HCT116 (cell line): ENCODE measurements around the gene WNT2. TPM values are rescaled to one million over a fixed set of nuclear protein-coding genes. Genes with fewer than 3 reads are reported as not detected.

Experiments used
- ATAC-seq: fragments of 200-7000 bp; cut with Tn5 transposase; 2 replicates; pipeline ENCODE4 v1.9.1; 2020; ENCODE audit warnings: mild to moderate bottlenecking, moderate library complexity
- BruUV-seq: library from RNA; stranded (reverse); fragments of 400-500 nt; replicated peaks from 2 replicates; lab custom pipeline; 2021; lab: Mats Ljungman, UMichigan
- CTCF ChIA-PET: fragments of 300-600 bp; sonication (Branson Sonifier 250); formaldehyde crosslinking; loops from one replicate; lab custom pipeline; 2021; ENCODE audit warnings: antibody characterized with exemption; lab: Charles Lee
- POLR2A ChIA-PET: fragments of 300-600, 350-600 bp; sonication (Branson Sonifier 250); formaldehyde crosslinking; loops from one replicate; lab custom pipeline; 2021; ENCODE audit warnings: antibody characterized with exemption; lab: Charles Lee
- RAD21 ChIA-PET, 2 experiments: fragments of 300-600 bp; sonication (Branson Sonifier 250); formaldehyde crosslinking; loops; one replicate each; lab custom pipeline; 2023; ENCODE audit warnings: low total read pairs in 2 of 2; ENCODE audit not compliant: uncharacterized antibody in 2 of 2, unreplicated experiment in 2 of 2, low non-redundant PET in 1 of 2; lab: Charles Lee
- DNase-seq: peaks from one replicate; pipeline ENCODE4 v3.0.0-alpha.2; 2010; ENCODE audit warnings: low read depth, low spot score
- H2AFZ ChIP-seq: fragments of 200-600 bp; shearing (Covaris generic), sonication (generic); 2 replicates; pipeline ENCODE4 v1.6.1; 2017; ENCODE audit warnings: low read depth, mixed run types, mixed read lengths, antibody characterized with exemption, low read length; ENCODE audit not compliant: poor library complexity, severe bottlenecking
- H3K27ac ChIP-seq: 2 replicates; pipeline ENCODE4 v1.5.1; 2012; ENCODE audit warnings: low read depth, low read length
- H3K27me3 ChIP-seq: fragments of 200-600 bp; sonication (generic); 2 replicates; pipeline ENCODE4 v1.6.1; 2016; ENCODE audit warnings: mixed run types, low read length, mixed read lengths; ENCODE audit not compliant: insufficient read depth
- H3K36me3 ChIP-seq, 2 experiments: fragments of 200-500 bp in 1 of 2; fragments of 200-600 bp in 1 of 2; sonication (Bioruptor generic) in 1 of 2; sonication (generic) in 1 of 2; 2 replicates each; pipeline versions ENCODE4 v1.5.1 to v1.6.1; 2014 to 2016; ENCODE audit warnings: low read length in 2 of 2, inconsistent platforms in 1 of 2, mixed read lengths in 1 of 2, mixed run types in 1 of 2; ENCODE audit not compliant: insufficient read depth in 2 of 2, control insufficient read depth in 1 of 2
- H3K4me1 ChIP-seq, 2 experiments: fragments of 200-600 bp in 1 of 2; sonication (generic) in 1 of 2; 2 replicates each; pipeline versions ENCODE4 v1.5.1 to v1.6.1; 2012 to 2017; ENCODE audit warnings: low read length in 2 of 2, inconsistent platforms in 1 of 2, mild to moderate bottlenecking in 1 of 2, mixed read lengths in 1 of 2, mixed run types in 1 of 2, moderate library complexity in 1 of 2; ENCODE audit not compliant: insufficient read depth in 2 of 2, control insufficient read depth in 1 of 2
- H3K4me2 ChIP-seq: fragments of 200-600 bp; sonication (generic); 2 replicates; pipeline ENCODE4 v1.6.1; 2017; ENCODE audit warnings: mixed run types, low read length, mixed read lengths
- H3K4me3 ChIP-seq, 2 experiments: fragments of 200-600 bp in 1 of 2; sonication (generic) in 1 of 2; replicated peaks in 1 of 2; 2 replicates each; pipeline ENCODE4 v1.5.1; 2011 to 2016; ENCODE audit warnings: low read length in 2 of 2, control low read depth in 1 of 2, low read depth in 1 of 2, mild to moderate bottlenecking in 1 of 2, mixed read lengths in 1 of 2, mixed run types in 1 of 2
- H3K79me2 ChIP-seq: fragments of 200-600 bp; sonication (generic); 2 replicates; pipeline ENCODE4 v1.6.1; 2017; ENCODE audit warnings: mild to moderate bottlenecking, mixed run types, low read length, moderate library complexity, mixed read lengths; ENCODE audit not compliant: insufficient read depth
- H3K9ac ChIP-seq: fragments of 200-600 bp; sonication (generic); 2 replicates; pipeline ENCODE4 v1.6.1; 2016; ENCODE audit warnings: low read length, mixed read lengths
- H3K9me2 ChIP-seq: fragments of 200-600 bp; sonication (generic), shearing (Covaris generic); 2 replicates; pipeline ENCODE4 v1.6.1; 2017; ENCODE audit warnings: mixed run types, mild to moderate bottlenecking, moderate library complexity; ENCODE audit not compliant: insufficient read depth
- H3K9me3 ChIP-seq, 2 experiments: fragments of 200-500 bp in 1 of 2; fragments of 200-600 bp in 1 of 2; sonication (Bioruptor generic) in 1 of 2; sonication (generic) in 1 of 2; 2 replicates each; pipeline ENCODE4 v1.6.1; 2014 to 2017; ENCODE audit warnings: low read length in 2 of 2, mixed read lengths in 2 of 2, inconsistent platforms in 1 of 2, low read depth in 1 of 2, mild to moderate bottlenecking in 1 of 2, mixed run types in 1 of 2, moderate library complexity in 1 of 2; ENCODE audit not compliant: control insufficient read depth in 1 of 2, insufficient read depth in 1 of 2
- H4K20me1 ChIP-seq: fragments of 200-600 bp; sonication (generic), shearing (Covaris generic); 2 replicates; pipeline ENCODE4 v1.6.1; 2017; ENCODE audit warnings: mixed run types, mild to moderate bottlenecking, moderate library complexity; ENCODE audit not compliant: insufficient read depth
- CBX3 ChIP-seq: IDR thresholded peaks from 2 replicates; pipeline ENCODE4 v1.6.1; 2012; ENCODE audit warnings: low read depth
- CTCF ChIP-seq, 3 experiments: fragments of 200-600 bp in 1 of 3; sonication (generic) in 1 of 3; IDR thresholded peaks in 2 of 3; conservative IDR thresholded peaks in 1 of 3; 2 replicates each; pipeline ENCODE4 v1.5.1; 2012 to 2017; ENCODE audit warnings: low read depth in 2 of 3, low read length in 2 of 3, antibody characterized with exemption in 1 of 3, borderline replicate concordance in 1 of 3, control low read depth in 1 of 3, mild to moderate bottlenecking in 1 of 3, mixed read lengths in 1 of 3, mixed run types in 1 of 3, moderate library complexity in 1 of 3; ENCODE audit not compliant: insufficient read depth in 1 of 3
- JUND ChIP-seq: IDR thresholded peaks from 2 replicates; pipeline ENCODE4 v1.6.1; 2012
- POLR2AphosphoS5 ChIP-seq: IDR thresholded peaks from 2 replicates; pipeline ENCODE4 v1.6.1; 2011; ENCODE audit warnings: mild to moderate bottlenecking, low read depth, low read length, moderate library complexity
- SP1 ChIP-seq: IDR thresholded peaks from 2 replicates; pipeline ENCODE4 v1.6.1; 2012; ENCODE audit warnings: low read depth
- YY1 ChIP-seq: IDR thresholded peaks from 2 replicates; pipeline ENCODE4 v1.6.1; 2011; ENCODE audit warnings: low read length, low read depth, moderate library complexity, mild to moderate bottlenecking; ENCODE audit not compliant: insufficient replicate concordance; ENCODE audit errors: extremely low read depth
- intact Hi-C: fragments of 100-400 bp; cut with micrococcal nuclease; formaldehyde crosslinking; loops from 2 replicates; pipeline ENCODE4 v1.10.0; 2022
- total RNA-seq: library from RNA; stranded (reverse); gene quantifications from one replicate; pipeline ENCODE4 v1.2.1, GENCODE V29; 2021; ENCODE audit not compliant: unreplicated experiment
- TF ChIP-seq, protein P1 (sequence below): IDR thresholded peaks from 2 replicates; pipeline ENCODE4 v1.6.1; 2011; ENCODE audit warnings: mild to moderate bottlenecking, low read length, moderate library complexity; ENCODE audit not compliant: insufficient replicate concordance; ENCODE audit errors: extremely low read depth

WNT2 gene
- total RNA-seq, 1 experiment from 2014 or later = 0.12 TPM

DNA sequence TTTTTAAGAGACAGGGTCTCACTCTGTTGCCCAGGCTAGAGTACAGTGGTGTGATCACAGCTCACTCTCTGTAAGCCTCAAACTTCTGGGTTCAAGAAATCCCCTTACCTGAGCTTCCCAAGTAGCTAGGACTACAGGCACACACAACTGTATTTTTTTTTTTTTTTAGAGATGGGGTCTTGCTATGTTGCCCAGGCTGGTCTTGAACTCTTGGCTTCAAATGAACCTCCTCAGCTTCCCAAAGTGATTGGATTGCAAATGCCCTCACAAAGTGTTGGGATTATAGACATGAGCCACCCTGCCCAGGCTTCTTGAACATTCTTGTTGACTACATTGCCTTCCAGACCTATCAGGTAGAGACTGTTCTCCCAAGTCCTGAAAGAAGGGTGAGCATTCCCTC, 72.6 kb downstream of the WNT2 start:
- H3K4me1 ChIP-seq = no peaks in the 10 kb centered on the region
- POLR2A ChIA-PET = no interaction called here
- H3K4me3 ChIP-seq = no peak overlapping the region
- no peak overlapping the region for H3K9ac ChIP-seq
- BruUV-seq = no TSS peak
- H2AFZ ChIP-seq = no peak overlapping the region
- H3K79me2 ChIP-seq = no peaks in the 10 kb centered on the region
- DNase-seq (no peak), ATAC-seq (no peak)
- intact Hi-C loops = no loop called here
- CTCF ChIA-PET = interaction anchor here (1.7 kb wide), 1 partner anchor 38 kb away, joined by 4 read pairs; no protein-coding TSS in a partner anchor
- no peak for TF ChIP-seq POLR2AphosphoS5
- TF ChIP-seq, protein P1, sequence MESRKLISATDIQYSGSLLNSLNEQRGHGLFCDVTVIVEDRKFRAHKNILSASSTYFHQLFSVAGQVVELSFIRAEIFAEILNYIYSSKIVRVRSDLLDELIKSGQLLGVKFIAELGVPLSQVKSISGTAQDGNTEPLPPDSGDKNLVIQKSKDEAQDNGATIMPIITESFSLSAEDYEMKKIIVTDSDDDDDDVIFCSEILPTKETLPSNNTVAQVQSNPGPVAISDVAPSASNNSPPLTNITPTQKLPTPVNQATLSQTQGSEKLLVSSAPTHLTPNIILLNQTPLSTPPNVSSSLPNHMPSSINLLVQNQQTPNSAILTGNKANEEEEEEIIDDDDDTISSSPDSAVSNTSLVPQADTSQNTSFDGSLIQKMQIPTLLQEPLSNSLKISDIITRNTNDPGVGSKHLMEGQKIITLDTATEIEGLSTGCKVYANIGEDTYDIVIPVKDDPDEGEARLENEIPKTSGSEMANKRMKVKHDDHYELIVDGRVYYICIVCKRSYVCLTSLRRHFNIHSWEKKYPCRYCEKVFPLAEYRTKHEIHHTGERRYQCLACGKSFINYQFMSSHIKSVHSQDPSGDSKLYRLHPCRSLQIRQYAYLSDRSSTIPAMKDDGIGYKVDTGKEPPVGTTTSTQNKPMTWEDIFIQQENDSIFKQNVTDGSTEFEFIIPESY = no peak
- no peak for TF ChIP-seq YY1
- TF ChIP-seq SP1 = no peak
- no peak for TF ChIP-seq CTCF (IDR thresholded peaks at IDR 0.05 in 2 of 3, conservative IDR thresholded peaks at IDR 0.05 in 1 of 3; ENCODE audit: borderline replicate concordance in 1 of 3, insufficient read depth in 1 of 3, low read depth in 2 of 3, low read length in 2 of 3)
- no peak for TF ChIP-seq JUND
- no peak for TF ChIP-seq CBX3
- H3K4me2 ChIP-seq = no peak overlapping the region
- RAD21 ChIA-PET = no interaction called here
- H3K9me3 ChIP-seq = no peaks in the 10 kb centered on the region
- H3K36me3 ChIP-seq = no peaks in the 10 kb centered on the region
- H3K27ac ChIP-seq = no peak overlapping the region
- H3K9me2 ChIP-seq = no peaks in the 10 kb centered on the region
- no peaks in the 10 kb centered on the region for H4K20me1 ChIP-seq
- H3K27me3 ChIP-seq = 0 out of 2 replicates have a peak, but pooled peaks cover 3% of the 10 kb centered on the region
